ENCODE data around the gene MRPL20. TPM values are rescaled to one million over a fixed set of nuclear protein-coding genes. Genes with fewer than 3 reads are reported as not detected.

The MRPL20 gene
- total RNA-seq, 2 experiments from 2014 or later, result 111 to 117 TPM

DNA sequence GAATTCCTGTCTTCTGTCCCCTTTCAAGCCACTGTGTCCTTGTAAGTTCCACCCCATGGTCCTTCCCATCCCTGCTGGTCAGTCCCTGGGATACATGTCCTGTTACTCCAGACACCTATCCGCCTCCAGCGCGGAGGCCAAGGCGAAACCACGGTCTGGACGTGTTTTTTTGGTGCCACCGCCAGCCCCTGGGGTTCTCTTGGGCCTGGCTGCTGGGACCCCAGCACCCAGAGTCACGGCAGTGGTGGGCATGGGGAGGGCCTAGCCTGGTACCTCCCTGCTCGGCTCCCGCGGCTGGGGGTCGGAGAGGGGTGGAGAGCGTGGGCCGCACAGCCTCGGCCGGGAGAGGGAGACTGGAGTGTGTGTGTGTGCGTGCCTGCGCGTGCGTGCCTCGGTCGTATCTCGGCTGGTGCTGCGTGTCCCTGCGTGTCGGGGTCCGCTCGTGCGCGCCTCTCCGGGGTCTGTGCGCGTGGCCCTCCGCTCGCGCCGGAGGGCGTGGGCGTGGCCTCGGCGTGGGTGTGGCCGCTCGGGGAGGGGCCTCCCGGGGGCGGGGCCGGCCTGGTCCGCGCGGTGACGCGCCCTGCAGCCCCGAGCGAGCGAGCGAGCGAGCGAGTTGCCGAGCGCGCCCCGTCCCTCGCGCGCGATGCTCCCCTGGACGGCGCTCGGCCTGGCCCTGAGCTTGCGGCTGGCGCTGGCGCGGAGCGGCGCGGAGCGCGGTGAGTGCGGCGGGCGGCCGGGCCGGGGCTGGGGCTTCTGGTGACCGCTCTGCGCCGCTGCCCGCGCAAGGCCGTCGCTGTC is 28.2 kb upstream of the MRPL20 start, which contains the start of gene VWA1:
VWA1 (plus strand) TSS at position 585 of the 798 bp plus-strand sequence; CDS start at position 644, 59 bp downstream.
- Mint-ChIP-seq H3K27me3 (ENCODE audit: low read depth) (peaks cover 8% of the 10 kb centered on the region), H3K36me3 (ENCODE audit: low read depth) (no peaks in the 10 kb centered on the region), H3K9me3 (ENCODE audit: insufficient read depth) (no peaks in the 10 kb centered on the region), H3K27ac (no peak within 1 kb of the TSS), H3K4me3 (peak within 1 kb of the TSS; percentile 52), H3K4me1 (ENCODE audit: low read depth) (peaks cover 9% of the 10 kb centered on the region)
- ChIA-PET CTCF (no interaction called here), POLR2A (no interaction called here)
- DNase-seq (peak; percentile 73), ATAC-seq (peak; percentile 85)

DNA sequence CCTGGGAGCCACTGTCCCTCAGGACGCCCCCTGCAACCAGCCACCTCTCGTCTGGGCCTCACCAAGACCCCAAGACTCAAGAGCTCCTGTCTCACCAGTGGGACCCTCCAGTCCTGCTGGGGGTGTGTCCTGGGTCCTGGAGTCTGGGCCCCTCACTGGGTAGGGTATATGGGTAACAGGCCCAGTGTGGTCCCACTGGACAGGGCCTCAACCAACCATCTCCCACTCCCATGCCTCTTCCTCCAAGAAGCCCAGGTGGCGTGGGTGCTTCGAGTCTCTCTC is 27.7 kb upstream of the MRPL20 start:
- Mint-ChIP-seq H3K4me3 (peak overlapping the region; percentile 8), H3K27ac (no peak overlapping the region), H3K27me3 (ENCODE audit: low read depth) (peaks cover 8% of the 10 kb centered on the region), H3K36me3 (ENCODE audit: low read depth) (no peaks in the 10 kb centered on the region), H3K9me3 (ENCODE audit: insufficient read depth) (no peaks in the 10 kb centered on the region), H3K4me1 (ENCODE audit: low read depth) (peaks cover 9% of the 10 kb centered on the region)
- ATAC-seq, result no peak
- no peak for DNase-seq
- ChIA-PET POLR2A (no interaction called here), CTCF (no interaction called here)

DNA sequence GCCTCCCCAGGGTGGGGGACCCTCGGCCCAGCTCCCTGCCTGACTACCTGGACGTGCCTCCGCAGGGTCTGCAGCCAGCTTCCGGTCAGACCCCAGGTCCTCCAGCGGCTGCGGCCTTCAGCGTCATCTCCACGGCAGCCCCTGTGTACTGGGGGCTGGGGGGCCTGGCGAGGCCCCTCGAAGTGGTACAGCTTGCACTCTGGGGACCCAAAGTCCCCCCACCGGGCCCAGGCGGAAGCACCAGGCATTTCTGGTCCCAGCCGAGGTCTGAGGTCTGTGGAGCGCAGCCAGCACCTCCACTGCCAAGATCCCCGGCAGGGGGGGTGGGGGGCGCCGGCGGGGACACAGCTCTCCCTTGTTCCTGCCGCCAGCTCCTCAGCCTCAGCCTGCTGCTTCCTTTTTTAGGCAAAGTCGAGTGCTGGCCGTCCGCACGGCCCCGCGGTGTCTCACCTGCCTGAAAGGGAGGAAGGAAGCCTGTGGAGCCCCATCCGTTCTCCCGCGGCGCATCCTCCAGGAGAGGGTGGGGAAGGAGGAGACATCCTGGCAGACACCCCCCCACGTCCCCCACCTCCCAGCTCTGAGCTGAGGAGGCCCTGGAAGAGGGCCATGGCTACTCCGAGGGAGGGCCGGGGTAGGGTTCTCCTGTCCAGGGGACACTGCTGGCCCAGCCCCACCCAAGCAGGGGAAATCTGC is 27.2 kb upstream of the MRPL20 start:
- POLR2A ChIA-PET, result interaction anchor here (0.7 kb wide), 2 partner anchors 14 to 108 kb away, joined by 3 read pairs; partner anchors contain the start of gene ANKRD65
- Mint-ChIP-seq H3K4me3 (no peak overlapping the region), H3K9me3 (ENCODE audit: insufficient read depth) (no peaks in the 10 kb centered on the region), H3K27ac (no peak overlapping the region), H3K36me3 (ENCODE audit: low read depth) (no peaks in the 10 kb centered on the region), H3K27me3 (ENCODE audit: low read depth) (peaks cover 12% of the 10 kb centered on the region), H3K4me1 (ENCODE audit: low read depth) (peaks cover 9% of the 10 kb centered on the region)
- no peak for ATAC-seq
- DNase-seq, result no peak
- CTCF ChIA-PET, result no interaction called here

DNA sequence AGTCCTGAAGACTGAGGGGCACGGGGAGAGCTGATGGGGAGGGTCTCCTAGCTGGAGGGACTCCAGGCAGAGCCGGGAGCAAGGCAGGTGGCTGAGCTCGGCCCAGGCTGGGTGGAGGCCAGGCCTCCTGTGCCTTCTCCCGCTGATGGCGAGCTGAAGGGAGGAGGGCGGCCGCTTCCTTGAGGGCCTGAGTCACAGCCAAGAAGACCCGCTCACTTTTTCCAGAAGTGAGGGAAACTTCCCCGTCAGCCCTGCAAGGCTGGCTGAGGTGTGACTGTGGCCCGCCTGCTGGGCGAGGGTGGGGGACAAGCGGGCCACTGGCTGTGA is 26.7 kb upstream of the MRPL20 start:
- no peak overlapping the region for H3K27ac Mint-ChIP-seq
- CTCF ChIA-PET, result no interaction called here

DNA sequence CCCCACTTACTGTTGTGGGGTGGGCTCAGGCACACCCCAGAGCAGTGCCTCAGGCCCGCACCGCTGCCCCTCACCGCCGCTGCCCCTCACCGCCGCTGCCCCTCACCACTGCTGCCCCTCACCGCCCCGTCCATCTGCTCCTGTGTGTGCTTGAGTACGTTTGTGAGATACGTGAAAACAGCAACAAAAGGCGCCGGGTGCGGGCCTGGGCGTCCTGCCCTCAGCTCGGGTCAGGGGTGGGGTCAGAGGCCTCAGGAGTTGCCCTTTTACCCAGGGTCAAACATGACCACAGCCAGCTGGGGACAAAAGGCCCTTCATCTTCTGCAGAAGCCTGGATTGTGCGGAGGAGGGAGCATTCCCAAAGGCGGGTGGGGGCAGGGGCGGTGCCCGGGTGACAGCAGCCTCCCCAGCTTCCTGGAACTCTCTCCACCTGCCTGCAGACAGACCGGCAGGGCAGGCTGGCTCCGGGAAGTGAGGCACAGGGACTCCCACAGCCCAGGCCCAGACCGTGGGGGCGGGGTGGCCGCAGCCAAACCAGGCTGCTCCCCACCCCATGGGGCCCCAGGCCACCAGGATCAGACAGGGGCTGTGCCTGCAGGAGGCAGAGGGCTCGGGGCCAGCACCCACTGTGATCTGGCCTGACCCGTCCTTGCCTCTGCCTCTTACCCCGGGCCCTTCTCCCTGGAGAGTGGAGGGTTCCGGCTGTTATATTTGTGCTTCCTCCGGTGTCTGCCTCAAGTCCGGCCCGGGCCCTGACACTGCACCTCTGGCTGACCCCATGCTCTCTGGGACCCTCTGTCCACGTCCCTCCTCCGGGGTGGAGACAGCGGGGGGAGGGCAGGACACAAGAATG is 26.1 kb upstream of the MRPL20 start:
- no peak for ATAC-seq
- ChIA-PET POLR2A (interaction anchor here (0.7 kb wide), 2 partner anchors 12 to 107 kb away, joined by 3 read pairs; partner anchors contain the start of gene ANKRD65), CTCF (no interaction called here)

More for the DNA sequence above, 26.7 kb upstream of the MRPL20 start:
- POLR2A ChIA-PET, result interaction anchor here (0.7 kb wide), 2 partner anchors 13 to 107 kb away, joined by 3 read pairs; partner anchors contain the start of gene ANKRD65
- H3K4me3 Mint-ChIP-seq, result no peak overlapping the region
- DNase-seq, result no peak
- peaks cover 9% of the 10 kb centered on the region for H3K4me1 Mint-ChIP-seq (ENCODE audit: low read depth)
- peaks cover 12% of the 10 kb centered on the region for H3K27me3 Mint-ChIP-seq (ENCODE audit: low read depth)
- no peaks in the 10 kb centered on the region for H3K9me3 Mint-ChIP-seq (ENCODE audit: insufficient read depth)
- ATAC-seq, result peak; percentile 11
- H3K36me3 Mint-ChIP-seq (ENCODE audit: low read depth), result no peaks in the 10 kb centered on the region

DNA sequence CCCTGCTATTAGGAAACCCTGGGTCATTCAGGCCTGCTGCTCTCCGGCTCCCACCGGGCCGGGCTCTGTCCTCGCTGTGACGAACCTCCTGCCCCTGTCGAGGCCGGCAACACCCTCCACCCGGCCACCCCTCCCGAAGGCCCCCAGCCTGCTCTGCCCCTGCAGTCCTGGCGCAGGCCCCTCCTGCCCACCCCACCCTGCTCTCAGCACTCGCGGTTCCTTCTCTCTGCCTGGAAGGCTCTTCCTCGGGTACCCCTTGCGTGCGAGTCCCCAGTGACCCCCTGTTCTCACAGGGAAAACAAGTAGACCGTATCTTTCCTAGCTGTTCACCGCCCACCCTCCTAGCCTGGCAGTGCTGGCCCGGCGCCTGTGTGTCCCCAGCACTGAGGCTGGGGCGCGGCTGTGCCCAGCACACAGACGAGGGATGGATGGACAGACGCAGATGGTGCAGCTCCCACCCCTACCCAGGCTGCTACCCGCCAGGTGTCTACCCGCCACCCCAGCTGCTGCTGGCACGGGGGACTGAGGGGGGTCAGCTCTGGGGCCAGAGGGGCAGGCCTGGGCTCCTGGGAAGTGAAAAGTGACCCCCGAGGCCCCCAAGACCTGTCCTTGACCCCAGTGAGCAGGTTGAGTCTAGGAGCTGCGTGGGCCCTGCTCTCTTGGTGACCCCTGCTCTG is 25.3 kb upstream of the MRPL20 start:
- ATAC-seq (no peak), DNase-seq (no peak)
- ChIA-PET POLR2A (no interaction called here), CTCF (interaction anchor here (2.5 kb wide), 1 partner anchor 8 kb away, joined by 9 read pairs; no protein-coding TSS in a partner anchor)
- Mint-ChIP-seq H3K4me3 (no peak overlapping the region), H3K27me3 (ENCODE audit: low read depth) (peaks cover 16% of the 10 kb centered on the region), H3K36me3 (ENCODE audit: low read depth) (no peaks in the 10 kb centered on the region), H3K4me1 (ENCODE audit: low read depth) (peaks cover 12% of the 10 kb centered on the region), H3K9me3 (ENCODE audit: insufficient read depth) (no peaks in the 10 kb centered on the region), H3K27ac (no peak overlapping the region)

More for the DNA sequence above, 26.1 kb upstream of the MRPL20 start:
- H3K36me3 Mint-ChIP-seq (ENCODE audit: low read depth), result no peaks in the 10 kb centered on the region
- DNase-seq, result no peak
- no peak overlapping the region for H3K27ac Mint-ChIP-seq
- H3K4me1 Mint-ChIP-seq (ENCODE audit: low read depth), result peaks cover 12% of the 10 kb centered on the region
- H3K9me3 Mint-ChIP-seq (ENCODE audit: insufficient read depth), result no peaks in the 10 kb centered on the region
- H3K27me3 Mint-ChIP-seq (ENCODE audit: low read depth), result peaks cover 16% of the 10 kb centered on the region
- no peak overlapping the region for H3K4me3 Mint-ChIP-seq

DNA sequence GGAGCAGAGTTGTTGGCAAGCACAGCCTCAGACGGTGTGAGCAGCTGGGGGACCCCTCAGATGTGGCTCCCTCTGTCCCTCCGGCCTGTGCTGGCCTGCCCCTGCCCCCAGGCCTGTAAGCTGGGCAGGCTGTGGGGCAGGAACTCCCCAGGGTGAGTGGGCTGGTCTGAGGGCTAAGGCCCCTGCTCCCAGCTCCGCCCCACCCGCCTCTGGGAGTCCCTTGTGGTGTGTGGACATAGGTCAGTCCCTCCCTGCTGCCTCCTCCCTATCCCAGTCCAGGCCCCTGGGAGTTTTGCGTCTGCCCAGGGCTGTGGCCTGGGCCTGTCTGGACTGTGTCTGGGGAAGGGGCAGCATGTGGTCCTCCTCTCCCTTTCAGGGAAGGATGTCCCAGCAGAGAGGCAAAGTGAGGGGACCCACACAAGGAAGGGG is 24.8 kb upstream of the MRPL20 start:
- no peaks in the 10 kb centered on the region for H3K9me3 Mint-ChIP-seq (ENCODE audit: insufficient read depth)
- no peak for ATAC-seq
- H3K4me1 Mint-ChIP-seq (ENCODE audit: low read depth), result peaks cover 12% of the 10 kb centered on the region
- CTCF ChIA-PET, result interaction anchor here (2.5 kb wide), 1 partner anchor 9 kb away, joined by 9 read pairs; no protein-coding TSS in a partner anchor
- POLR2A ChIA-PET, result no interaction called here
- no peak for DNase-seq
- H3K36me3 Mint-ChIP-seq (ENCODE audit: low read depth), result no peaks in the 10 kb centered on the region
- peaks cover 16% of the 10 kb centered on the region for H3K27me3 Mint-ChIP-seq (ENCODE audit: low read depth)
- no peak overlapping the region for H3K27ac Mint-ChIP-seq
- no peak overlapping the region for H3K4me3 Mint-ChIP-seq

DNA sequence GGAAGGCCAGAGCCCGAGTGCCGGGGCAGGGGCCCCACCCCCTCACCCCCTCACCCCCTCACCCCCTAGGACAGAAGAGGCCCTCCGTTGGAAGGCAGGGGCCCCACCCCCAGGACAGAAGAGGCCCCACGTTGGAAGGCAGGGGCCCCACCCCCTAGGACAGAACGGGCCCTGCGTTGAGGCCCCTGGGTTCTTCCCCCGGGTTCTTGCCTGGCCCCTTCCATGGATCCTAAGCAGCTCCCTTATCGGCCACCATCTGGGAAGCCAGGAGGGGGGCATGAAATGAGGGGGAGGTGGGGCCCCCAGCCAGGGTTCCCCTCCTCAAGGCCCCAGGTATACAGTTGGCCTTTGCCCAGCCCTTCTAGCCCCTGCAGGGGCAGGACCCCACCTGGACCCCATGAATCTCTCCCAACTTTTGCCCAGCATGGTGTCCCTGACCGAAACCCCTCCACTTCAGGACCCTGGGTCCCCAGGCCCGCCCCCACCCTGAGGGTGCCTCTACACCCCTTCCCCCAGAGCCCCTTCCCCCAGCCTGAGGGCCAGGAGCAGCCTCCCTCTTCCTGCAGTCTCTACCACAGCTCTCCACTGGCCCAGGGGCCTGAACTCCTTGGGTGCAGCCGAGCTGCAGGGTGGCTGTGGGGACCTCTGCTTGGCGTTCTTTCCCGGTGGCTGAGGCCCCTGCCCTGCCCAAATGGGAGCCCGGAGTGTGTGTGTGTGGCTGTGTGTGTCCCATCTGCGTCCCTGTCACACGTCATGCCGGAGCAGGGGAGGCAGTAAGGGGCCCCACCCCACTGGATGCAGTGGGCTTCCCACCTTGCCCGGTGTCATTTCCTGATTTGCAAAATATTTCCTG is 24.1 kb upstream of the MRPL20 start:
- ATAC-seq (no peak), DNase-seq (no peak)
- Mint-ChIP-seq H3K27ac (no peak overlapping the region), H3K27me3 (ENCODE audit: low read depth) (peaks cover 15% of the 10 kb centered on the region), H3K36me3 (ENCODE audit: low read depth) (no peaks in the 10 kb centered on the region), H3K4me3 (no peak overlapping the region), H3K4me1 (ENCODE audit: low read depth) (peaks cover 13% of the 10 kb centered on the region), H3K9me3 (ENCODE audit: insufficient read depth) (no peaks in the 10 kb centered on the region)
- ChIA-PET POLR2A (no interaction called here), CTCF (interaction anchor here (2.5 kb wide), 1 partner anchor 10 kb away, joined by 9 read pairs; no protein-coding TSS in a partner anchor)

DNA sequence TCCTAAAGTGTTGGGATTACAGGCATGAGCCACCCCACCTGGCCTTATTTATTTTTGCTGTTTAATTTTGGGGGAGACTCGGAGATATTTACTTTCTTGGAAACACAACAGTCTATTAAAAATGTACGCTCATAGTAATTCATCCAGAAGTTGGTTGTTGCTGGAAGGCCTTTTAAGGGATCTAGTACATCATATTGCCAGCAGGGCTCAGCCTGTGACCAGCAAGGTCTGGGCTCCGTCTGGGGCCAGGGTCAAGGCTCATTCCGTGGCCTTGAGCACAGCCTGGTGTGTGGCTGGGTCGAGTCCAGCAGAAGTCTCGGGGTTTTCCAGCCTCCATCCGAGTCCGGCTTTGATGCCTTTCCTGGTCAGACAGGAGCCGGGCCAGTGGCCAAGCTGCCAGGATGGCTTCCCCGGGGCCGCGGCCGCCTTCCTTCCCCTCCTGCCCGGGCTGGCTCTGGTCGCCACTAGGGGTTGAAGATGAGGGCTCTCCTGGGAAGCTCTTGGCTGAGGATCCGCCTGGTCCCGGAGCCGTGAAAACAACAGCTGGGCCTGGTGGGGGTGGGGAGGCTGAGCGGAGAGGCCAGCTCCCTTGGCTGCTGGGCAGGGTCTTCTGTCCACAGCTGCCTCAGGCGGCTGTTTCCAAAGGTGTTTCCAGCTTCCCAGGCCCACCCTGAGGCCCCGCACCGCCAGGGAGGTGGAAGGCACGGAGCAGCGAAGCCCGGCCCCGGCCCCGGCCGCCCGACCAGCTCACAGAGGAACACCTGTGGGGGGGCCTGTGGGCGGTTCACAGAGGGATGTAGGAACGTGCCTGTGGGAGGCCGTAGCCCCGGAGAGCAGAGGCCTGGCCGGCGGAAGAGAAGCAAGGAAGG is 23.3 kb upstream of the MRPL20 start:
- H3K4me1 Mint-ChIP-seq (ENCODE audit: low read depth), result peaks cover 12% of the 10 kb centered on the region
- H3K27me3 Mint-ChIP-seq (ENCODE audit: low read depth), result peaks cover 19% of the 10 kb centered on the region
- H3K27ac Mint-ChIP-seq, result no peak overlapping the region
- ChIA-PET POLR2A (no interaction called here), CTCF (interaction anchor here (2.1 to 2.5 kb wide), 2 partner anchors 10 kb away, joined by 8 to 9 read pairs; no protein-coding TSS in a partner anchor)
- DNase-seq (no peak), ATAC-seq (no peak)
- no peaks in the 10 kb centered on the region for H3K36me3 Mint-ChIP-seq (ENCODE audit: low read depth)
- no peaks in the 10 kb centered on the region for H3K9me3 Mint-ChIP-seq (ENCODE audit: insufficient read depth)
- H3K4me3 Mint-ChIP-seq, result no peak overlapping the region

DNA sequence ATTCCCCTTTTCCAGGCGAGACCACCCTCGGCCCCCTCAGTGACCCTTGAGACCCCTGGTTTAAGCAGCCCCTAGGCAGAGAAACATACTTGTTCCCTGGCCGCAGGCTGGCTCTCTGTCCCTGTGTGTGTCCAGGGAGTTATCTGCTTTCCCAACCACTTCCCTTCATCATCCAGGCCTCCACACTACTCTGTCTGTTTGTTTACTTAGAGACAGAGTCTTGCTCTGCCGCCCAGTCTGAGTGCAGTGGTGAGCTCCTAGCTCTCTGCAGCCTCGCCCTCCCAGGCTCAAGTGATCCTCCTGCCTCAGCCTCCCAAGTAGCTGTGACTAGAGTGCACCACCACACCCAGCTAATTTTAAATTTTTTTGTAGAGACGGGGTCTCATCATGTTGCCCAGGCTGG is 22.6 kb upstream of the MRPL20 start:
- CTCF ChIA-PET, result interaction anchor here (1.1 to 2.1 kb wide), 2 partner anchors 11 to 22 kb away, joined by 3 to 8 read pairs; no protein-coding TSS in a partner anchor
- DNase-seq (no peak), ATAC-seq (no peak)
- Mint-ChIP-seq H3K27me3 (ENCODE audit: low read depth) (peaks cover 15% of the 10 kb centered on the region), H3K27ac (no peak overlapping the region), H3K4me1 (ENCODE audit: low read depth) (peaks cover 7% of the 10 kb centered on the region), H3K36me3 (ENCODE audit: low read depth) (no peaks in the 10 kb centered on the region), H3K4me3 (no peak overlapping the region), H3K9me3 (ENCODE audit: insufficient read depth) (no peaks in the 10 kb centered on the region)
- POLR2A ChIA-PET, result no interaction called here
